ENCODE data around the gene CALR3. TPM values are rescaled to one million over a fixed set of nuclear protein-coding genes. Genes with fewer than 3 reads are reported as not detected.

The CALR3 gene
- total and polyA plus RNA-seq, 7 donors = 0.07 to 0.32 (median 0.25) TPM; not detected in 4

DNA sequence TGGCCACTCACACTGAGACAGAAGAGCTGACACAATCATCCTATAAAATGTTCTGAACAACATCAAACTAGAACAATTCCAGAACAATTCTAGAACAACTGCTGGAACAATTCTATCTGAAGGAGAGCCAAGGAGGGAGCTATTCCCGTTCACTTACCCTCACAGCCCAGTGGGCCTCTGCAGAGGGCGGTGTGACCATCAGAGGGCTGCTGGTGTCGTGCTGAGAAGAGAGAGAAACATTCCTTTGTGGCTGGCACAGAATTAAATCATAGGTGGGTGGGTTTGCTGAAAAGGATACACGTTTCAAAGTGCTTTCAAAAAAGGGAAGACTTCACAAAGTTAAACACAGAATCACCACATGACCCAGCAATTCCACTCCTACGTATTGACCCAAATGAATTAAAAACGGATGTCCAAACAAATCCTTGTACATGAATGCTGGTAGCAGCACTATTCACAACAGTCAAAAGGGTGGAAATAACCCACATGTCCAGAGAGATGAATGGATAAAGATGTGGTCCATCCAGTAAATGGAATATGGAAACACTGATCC is 59.1 kb downstream of the CALR3 start:
- H3K9me3 ChIP-seq = no peaks in the 10 kb centered on the region
- H3K27me3 ChIP-seq (ENCODE audit: insufficient read depth in 3 of 3, low read length in 2 of 3) = no peaks in the 10 kb centered on the region
- no peak overlapping the region for H3K4me3 ChIP-seq
- ATAC-seq (no peak), DNase-seq (no peak)
- no peak for TF ChIP-seq CTCF (IDR thresholded peaks at IDR 0.05)
- 71 to 84% (median 71%) methylated on average over 6 of the region's 6 CpGs for WGBS, 3 donors
- H3K27ac ChIP-seq = peak overlapping the region; percentile 85
- H3K4me1 ChIP-seq = peaks cover 27% of the 10 kb centered on the region
- peaks cover 2 to 74% of the 10 kb centered on the region in 2 donors for H3K36me3 ChIP-seq (ENCODE audit: insufficient read depth in 1 of 2, low read depth in 1 of 2)
- intact Hi-C loops (cut with DNase I) = no loop called here

GRCh38 chr19:16435999-16436650 is 59.8 kb downstream of the CALR3 start:
- Histone ChIP-seq H3K27me3 (ENCODE audit: insufficient read depth in 3 of 3, low read length in 2 of 3) (no peaks in the 10 kb centered on the region), H3K9me3 (no peaks in the 10 kb centered on the region), H3K27ac (peak overlapping the region; percentile 85), H3K4me1 (peaks cover 20% of the 10 kb centered on the region), H3K36me3 (ENCODE audit: insufficient read depth in 1 of 2, low read depth in 1 of 2) (peaks cover 2 to 77% of the 10 kb centered on the region in 2 donors), H3K4me3 (no peak overlapping the region)
- no peak for TF ChIP-seq CTCF (IDR thresholded peaks at IDR 0.05)
- ATAC-seq (peak; percentile 65 to 67 (median 66)), DNase-seq (no peak)
- intact Hi-C loops (cut with DNase I) = loop anchor here in 1 of 2 donors (2.0 kb wide), 1 partner anchor 51 kb away; no protein-coding TSS in a partner anchor
- WGBS, 3 donors = 38 to 58% (median 56%) methylated on average over 9 of the region's 9 CpGs

DNA sequence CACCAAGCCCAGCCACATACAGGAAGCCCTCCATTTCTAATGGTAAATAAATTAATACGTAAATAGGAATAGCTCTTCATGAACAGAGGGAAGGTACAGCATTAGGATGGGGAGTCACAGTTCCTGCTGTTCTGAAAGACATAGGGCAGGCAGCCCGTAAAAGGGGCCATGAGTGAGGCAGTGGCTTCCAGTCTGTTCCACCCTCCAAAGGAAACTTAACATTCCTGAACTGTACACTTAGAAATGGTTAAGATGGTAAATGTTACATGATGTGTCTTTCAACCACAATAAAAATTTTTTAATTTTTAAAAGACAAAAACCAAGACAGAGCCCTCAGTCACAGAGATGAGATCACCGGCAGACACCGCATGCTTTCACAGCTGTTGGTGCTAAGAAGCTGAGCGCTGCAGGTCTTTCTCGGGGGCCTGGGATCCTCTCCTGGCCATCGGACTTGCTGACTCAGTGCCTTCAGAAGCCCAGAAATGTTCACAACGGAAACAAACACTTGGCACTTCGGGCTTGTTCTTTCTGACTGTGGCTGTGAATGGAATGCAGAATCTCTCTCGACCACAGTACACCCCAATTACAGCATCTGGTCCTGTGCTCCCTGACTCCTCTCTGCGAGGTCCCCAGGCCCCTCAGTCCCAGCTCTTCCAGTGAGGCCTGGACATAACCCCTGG is 60.6 kb downstream of the CALR3 start:
- H3K27me3 ChIP-seq (ENCODE audit: insufficient read depth in 3 of 3, low read length in 2 of 3) = no peaks in the 10 kb centered on the region
- 23 to 48% (median 32%) methylated on average over 11 of the region's 11 CpGs for WGBS, 3 donors
- intact Hi-C loops (cut with DNase I) = loop anchor here in 1 of 2 donors (2.0 kb wide), 1 partner anchor 51 kb away; no protein-coding TSS in a partner anchor
- TF ChIP-seq CTCF (IDR thresholded peaks at IDR 0.05) = no peak
- H3K4me3 ChIP-seq = no peak overlapping the region
- H3K9me3 ChIP-seq = no peaks in the 10 kb centered on the region
- ATAC-seq (peak; percentile 78 to 84 (median 81)), DNase-seq (peak; percentile 67 to 80)
- peaks cover 20% of the 10 kb centered on the region for H3K4me1 ChIP-seq
- peaks cover 6 to 78% of the 10 kb centered on the region in 2 donors for H3K36me3 ChIP-seq (ENCODE audit: insufficient read depth in 1 of 2, low read depth in 1 of 2)
- peak overlapping the region; percentile 85 for H3K27ac ChIP-seq

DNA sequence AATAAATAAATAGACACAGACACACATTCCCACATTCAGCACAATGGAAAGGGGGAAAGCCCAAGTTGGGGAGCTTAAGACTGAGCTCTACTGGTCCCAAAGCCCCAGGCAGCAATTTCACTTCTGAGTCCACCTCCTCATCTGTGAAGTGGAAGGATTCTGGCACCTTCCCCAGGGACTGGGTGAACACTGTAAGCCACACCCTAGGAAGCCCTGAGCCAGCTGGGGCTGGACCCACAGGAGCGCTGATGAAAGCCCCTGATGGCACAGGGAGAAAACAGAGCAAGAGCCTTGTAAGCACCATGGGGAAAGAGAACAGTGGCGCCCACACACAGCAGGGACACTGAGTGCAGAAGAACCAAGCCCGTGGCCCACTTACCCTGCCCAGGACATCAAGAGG is 62.0 kb downstream of the CALR3 start:
- Histone ChIP-seq H3K4me3 (no peak overlapping the region), H3K27ac (no peak overlapping the region), H3K27me3 (ENCODE audit: insufficient read depth in 3 of 3, low read length in 2 of 3) (no peaks in the 10 kb centered on the region), H3K9me3 (no peaks in the 10 kb centered on the region), H3K4me1 (peaks cover 20% of the 10 kb centered on the region), H3K36me3 (ENCODE audit: insufficient read depth in 1 of 2, low read depth in 1 of 2) (peaks cover 6 to 77% of the 10 kb centered on the region in 2 donors)
- no peak for TF ChIP-seq CTCF (IDR thresholded peaks at IDR 0.05)
- DNase-seq (no peak), ATAC-seq (no peak)
- intact Hi-C loops (cut with DNase I) = loop anchor here in 1 of 2 donors (2.0 kb wide), 1 partner anchor 53 kb away; no protein-coding TSS in a partner anchor
- WGBS, 3 donors = 86 to 97% (median 94%) methylated on average over 3 of the region's 3 CpGs
